Measurements from ENCODE around the gene MED13.

- no peak for TF ChIP-seq CTCF (IDR thresholded peaks at IDR 0.05; ENCODE audit: low read depth, low read length, missing input control)
- no peak for TF ChIP-seq ZBTB33 (IDR thresholded peaks at IDR 0.05)
- no peak for TF ChIP-seq RAD21 (IDR thresholded peaks at IDR 0.05)
These were observed 44.8 kb upstream of the MED13 start for GRCh38 chr17:62109924-62110323.

All from liver (tissue), 3 donors.